Keratinocyte (primary cell): ENCODE measurements around the gene GJC3.

Experiments used
- CTCF ChIP-seq, 3 experiments: IDR thresholded peaks in 1 of 3; conservative IDR thresholded peaks in 1 of 3; optimal IDR thresholded peaks in 1 of 3; 2 replicates in 2 of 3; 3 replicates in 1 of 3; pipeline versions ENCODE3 to v1.5.1; 2011; ENCODE audit warnings: low read length in 3 of 3, mild to moderate bottlenecking in 3 of 3, moderate library complexity in 2 of 3, control low read depth in 1 of 3, inconsistent platforms in 1 of 3; ENCODE audit not compliant: insufficient read depth in 2 of 3; ENCODE audit errors: extremely low read depth in 1 of 3
- EZH2 ChIP-seq: IDR thresholded peaks from one replicate; pipeline ENCODE4 v1.6.1; 2012; ENCODE audit warnings: inconsistent platforms, mild to moderate bottlenecking, low read length, moderate library complexity

DNA sequence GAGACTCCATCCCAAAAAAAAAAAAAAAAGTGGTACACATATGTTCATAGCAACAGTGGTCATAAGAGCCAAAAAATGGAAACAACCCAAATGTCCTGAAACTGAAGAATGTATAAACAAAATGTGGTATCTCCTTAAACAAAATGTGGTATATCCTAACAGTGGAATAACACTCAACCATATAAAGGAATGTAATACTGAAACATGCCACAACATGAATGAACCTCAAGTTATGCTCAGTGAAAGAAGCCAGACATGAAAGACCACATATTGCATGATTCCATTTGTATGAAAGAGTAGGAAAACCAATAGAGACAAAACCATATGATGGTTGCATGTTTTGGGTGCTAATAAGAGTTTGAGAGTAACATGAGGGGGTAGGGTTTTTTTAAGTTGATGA, 3.1 kb downstream of the GJC3 start:
- TF ChIP-seq CTCF (optimal IDR thresholded peaks at IDR 0.05 in 1 of 3, IDR thresholded peaks at IDR 0.05 in 1 of 3, conservative IDR thresholded peaks at IDR 0.05 in 1 of 3; ENCODE audit: extremely low read depth in 1 of 3, insufficient read depth in 2 of 3, low read length in 3 of 3) (no peak), EZH2 (no peak)
